ENCODE measurements around the gene CFB. TPM values are rescaled to one million over a fixed set of nuclear protein-coding genes. Genes with fewer than 3 reads are reported as not detected.

Gene CFB
- total and polyA plus RNA-seq, 9 of the 15 experiments (the other 6 are each of a cell fraction or from before 2014, with no cell fraction given) = 0.08 to 0.91 (median 0.22) TPM; not detected in 4

DNA sequence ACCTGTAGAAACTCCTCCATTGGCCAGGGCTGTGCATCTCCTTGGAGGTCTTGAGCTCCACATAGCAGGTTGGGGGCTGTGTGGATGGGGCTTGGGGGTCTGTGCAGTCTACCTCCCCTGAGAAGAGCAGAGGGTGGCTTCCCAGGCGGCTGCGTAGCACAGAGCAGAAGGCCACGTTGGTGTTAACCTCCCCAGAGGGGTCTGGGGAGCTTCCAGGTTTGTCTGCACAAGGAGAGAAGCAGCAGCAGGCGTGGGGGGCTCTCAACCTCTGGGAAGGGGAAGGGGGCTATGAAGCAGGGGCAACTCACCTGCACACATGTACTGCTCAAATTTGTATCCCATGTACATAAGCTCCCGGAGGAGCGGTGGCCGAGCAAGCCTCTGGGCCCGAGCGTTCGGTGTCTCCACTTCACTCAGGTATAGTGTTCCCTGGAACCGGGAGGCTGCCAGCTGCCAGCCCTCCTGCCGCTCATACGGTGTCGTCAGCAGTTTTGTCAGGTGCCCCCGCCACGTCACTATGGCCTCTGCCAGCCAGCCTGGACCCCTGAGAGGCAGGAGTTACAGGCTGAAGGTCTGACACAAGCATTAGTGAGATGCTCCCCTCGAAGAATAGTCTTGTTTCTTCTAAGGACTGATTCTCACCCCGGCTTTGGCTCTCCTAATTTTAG, 24.8 kb downstream of the CFB start:
- H3K9me3 ChIP-seq (replicated peaks; ENCODE audit: control insufficient read depth, insufficient read depth, low read depth, low read length) = no peaks in the 10 kb centered on the region
- no peak for ATAC-seq
- BruUV-seq (replicated peaks) = no TSS peak
- H3K4me2 ChIP-seq (ENCODE audit: insufficient read depth, low read length) = peak overlapping the region; percentile 99
- peaks cover 48% of the 10 kb centered on the region for H3K79me2 ChIP-seq (ENCODE audit: control insufficient read depth, insufficient read depth, low read length)
- H3K27me3 ChIP-seq (ENCODE audit: control insufficient read depth in 2 of 2, insufficient read depth in 2 of 2, low read length in 2 of 2) = no peaks in the 10 kb centered on the region
- H3K36me3 ChIP-seq (ENCODE audit: control insufficient read depth, insufficient read depth, low read length) = peaks cover 63% of the 10 kb centered on the region
- no peak overlapping the region for H2AFZ ChIP-seq (ENCODE audit: low read depth, low read length)
- H3K4me1 ChIP-seq (replicated peaks in 1 of 2; ENCODE audit: control insufficient read depth in 2 of 2, insufficient read depth in 2 of 2, low read length in 2 of 2) = peaks cover 56 to 61% of the 10 kb centered on the region in 2 experiments; a peak in 4 of 5 replicates
- TF ChIP-seq USF1 (CRISPR knock-in tag; IDR thresholded peaks at IDR 0.05) = no peak
- TF ChIP-seq MED1 (CRISPR knock-in tag; IDR thresholded peaks at IDR 0.05; ENCODE audit: borderline replicate concordance) = 0 out of 2 replicates have a peak, but pooled peaks have one; percentile 43
- TF ChIP-seq POLR2G (IDR thresholded peaks at IDR 0.05; ENCODE audit: low read depth, low read length) = peak; percentile 72
- TF ChIP-seq, protein P1, sequence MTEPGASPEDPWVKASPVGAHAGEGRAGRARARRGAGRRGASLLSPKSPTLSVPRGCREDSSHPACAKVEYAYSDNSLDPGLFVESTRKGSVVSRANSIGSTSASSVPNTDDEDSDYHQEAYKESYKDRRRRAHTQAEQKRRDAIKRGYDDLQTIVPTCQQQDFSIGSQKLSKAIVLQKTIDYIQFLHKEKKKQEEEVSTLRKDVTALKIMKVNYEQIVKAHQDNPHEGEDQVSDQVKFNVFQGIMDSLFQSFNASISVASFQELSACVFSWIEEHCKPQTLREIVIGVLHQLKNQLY (CRISPR knock-in tag; conservative IDR thresholded peaks at IDR 0.05) = no peak
- TF ChIP-seq ZNF316 (IDR thresholded peaks at IDR 0.05) = peak; percentile 62
- no peak for TF ChIP-seq SIRT6 (IDR thresholded peaks at IDR 0.05; ENCODE audit: low read depth, low read length)
- no peak for TF ChIP-seq L3MBTL2 (IDR thresholded peaks at IDR 0.05)
- TF ChIP-seq ZBTB7A (IDR thresholded peaks at IDR 0.05; ENCODE audit: borderline replicate concordance, control insufficient read depth, low read depth, low read length) = peak; percentile 40; the same call in 1 of the 2 replicates
- peak; percentile 28; the same call in 1 of the 2 replicates for TF ChIP-seq C11orf30 (IDR thresholded peaks at IDR 0.05; ENCODE audit: low read depth)
- no peak for TF ChIP-seq MTA1 (IDR thresholded peaks at IDR 0.05; ENCODE audit: borderline replicate concordance)
- 0 out of 2 replicates have a peak, but pooled peaks have one; percentile 27 for TF ChIP-seq ZBTB9 (CRISPR knock-in tag; IDR thresholded peaks at IDR 0.05)
- peak; percentile 67 for TF ChIP-seq RBFOX2 (IDR thresholded peaks at IDR 0.05; ENCODE audit: low read depth, low read length)
- TF ChIP-seq YBX1 (IDR thresholded peaks at IDR 0.05) = no peak
- peak; percentile 36 for TF ChIP-seq KDM5B (IDR thresholded peaks at IDR 0.05; ENCODE audit: insufficient replicate concordance, low read depth, low read length)
- H3K4me3 ChIP-seq = peak overlapping the region; percentile 56
- no peaks in the 10 kb centered on the region for H3K9me1 ChIP-seq (ENCODE audit: control insufficient read depth, insufficient read depth, low read length)
- no peaks in the 10 kb centered on the region for H4K20me1 ChIP-seq (replicated peaks; ENCODE audit: control insufficient read depth, insufficient read depth, low read length)
- FAIRE-seq = no peak
- peak overlapping the region; percentile 84 for H3K27ac ChIP-seq (ENCODE audit: extremely low read depth, low read depth, low read length)
- peak overlapping the region; percentile 90 to 96 for H3K9ac ChIP-seq (ENCODE audit: insufficient read depth in 1 of 2, low read depth in 2 of 2, low read length in 2 of 2)
- no peak for DNase-seq (ENCODE audit: extremely low read depth in 1 of 4, low spot score in 3 of 4)
- ChIA-PET POLR2A (interaction anchor here (0.7 to 5.8 kb wide), 11 partner anchors 9 to 310 kb away, joined by 3 to 74 read pairs (median 4); partner anchors contain the start of genes C6orf47, FKBPL, NELFE and SKIC2), CTCF (ENCODE audit: low intra/inter-chr PET ratio) (no interaction called here)
- intact Hi-C loops (cut with micrococcal nuclease) (loop anchor here (10.0 kb wide), 1 partner anchor 236 kb away; the partner anchor contains the start of gene CLIC1), in situ Hi-C loops (cut with MboI) (loop anchor here (5.0 kb wide), 1 partner anchor 47 kb away; no protein-coding TSS in a partner anchor)
- WGBS (ENCODE audit: insufficient coverage, low coverage, missing lambda C conversion rate) = 55% methylated on average over 17 of the region's 18 CpGs
